Measurements from ENCODE around the gene SV2C.
"Not testable (repeated sequence)": the region's sequence is repeated elsewhere in the genome, so short reads cannot be mapped to it uniquely, and the experiment has no call there.

SV2C gene

DNA sequence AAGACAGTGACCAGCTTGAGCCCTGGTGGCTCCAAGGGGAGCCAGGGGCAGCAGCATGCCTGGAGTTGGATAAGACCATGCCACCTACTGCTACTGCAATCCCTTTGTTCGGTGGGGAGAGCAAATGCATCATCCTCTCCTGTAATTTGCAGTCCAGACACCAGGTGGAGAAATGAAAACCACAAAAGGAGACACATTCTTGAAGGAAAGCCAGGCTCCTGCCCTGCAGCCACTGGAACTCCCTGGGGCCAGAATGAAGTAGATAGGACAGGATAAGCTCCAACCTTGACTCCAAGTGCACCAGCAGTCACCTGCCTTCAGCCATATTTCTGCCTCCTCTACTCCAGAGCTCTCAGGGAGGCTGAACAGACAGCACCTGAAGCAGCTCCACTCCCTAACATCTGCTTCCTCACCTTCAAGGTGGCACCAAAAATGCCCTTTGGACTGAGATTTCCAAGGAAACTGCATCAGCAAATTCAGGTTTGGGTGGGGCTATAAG, 254.8 kb downstream of the SV2C start:
- DNase-seq (ENCODE audit: low read depth), result no peak

DNA sequence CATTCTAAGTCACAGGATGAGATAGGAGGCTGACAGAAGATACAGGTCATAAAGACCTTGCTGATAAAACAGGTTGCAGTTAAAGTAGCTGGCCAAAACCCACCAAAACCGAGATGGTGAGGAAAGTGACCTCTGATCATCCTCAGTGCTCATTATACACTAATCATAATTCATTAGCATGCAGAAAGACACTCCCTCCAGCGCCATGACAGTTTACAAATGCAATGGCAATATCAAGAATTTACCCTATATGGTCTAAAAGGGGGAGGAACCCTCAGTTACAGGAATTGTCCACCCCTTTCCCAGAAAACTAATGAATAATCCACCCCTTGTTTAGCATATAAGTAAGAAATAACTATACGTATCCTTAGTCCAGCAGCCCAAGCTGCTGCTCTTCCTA, 256.7 kb downstream of the SV2C start:
- no peak for DNase-seq (ENCODE audit: low read depth)

DNA sequence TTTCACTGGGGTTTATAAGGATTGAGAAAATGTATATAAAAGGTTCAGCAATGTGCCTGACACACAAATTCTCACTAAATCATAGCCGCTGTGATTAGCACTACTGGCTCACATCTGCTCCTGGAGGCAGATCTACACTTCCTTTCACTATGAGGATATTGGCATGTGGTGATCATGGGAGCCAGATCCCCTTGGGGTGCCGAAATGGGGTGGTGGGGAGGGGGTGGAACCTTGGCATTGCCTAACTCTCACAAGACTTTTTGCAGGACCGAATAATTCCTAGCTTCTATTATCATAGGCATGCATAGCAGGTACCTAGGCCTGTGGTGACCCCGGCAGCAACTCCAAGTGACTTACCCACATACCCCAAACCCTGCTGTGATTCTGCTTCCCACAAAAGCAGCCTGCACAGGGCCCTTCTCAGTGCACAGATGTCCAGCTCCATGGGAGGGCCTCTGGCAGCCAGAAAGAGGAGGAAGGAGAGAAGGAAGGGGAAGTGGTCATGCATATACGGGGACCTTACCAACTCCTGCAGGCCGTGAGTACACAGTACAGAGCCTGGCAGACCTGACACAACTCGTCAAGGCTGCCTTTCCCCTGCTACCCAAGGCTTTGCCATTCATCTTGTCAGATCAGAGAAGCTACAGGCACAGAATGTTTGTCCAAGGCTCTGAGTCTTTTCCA, 258.6 kb downstream of the SV2C start:
- DNase-seq (ENCODE audit: low read depth), result no peak

DNA sequence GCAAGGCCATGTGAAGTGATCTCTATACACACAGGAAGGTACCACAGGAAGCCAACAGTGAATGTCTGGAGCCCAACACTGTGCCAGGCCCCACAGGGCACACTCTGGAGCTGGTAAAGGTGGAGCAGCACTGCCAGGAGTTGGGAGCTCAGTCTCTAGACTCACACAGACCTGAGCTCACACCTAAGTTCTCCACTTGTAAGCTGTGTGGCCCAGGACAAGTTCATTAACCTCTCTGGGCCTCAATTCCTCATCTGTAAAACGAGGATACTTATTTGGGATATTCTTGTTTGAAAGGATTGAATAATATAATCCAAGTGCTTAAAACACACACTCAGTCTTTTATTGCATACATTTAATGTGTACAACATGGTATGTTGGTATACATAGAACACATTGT, 259.3 kb downstream of the SV2C start:
- DNase-seq (ENCODE audit: low read depth), result no peak

DNA sequence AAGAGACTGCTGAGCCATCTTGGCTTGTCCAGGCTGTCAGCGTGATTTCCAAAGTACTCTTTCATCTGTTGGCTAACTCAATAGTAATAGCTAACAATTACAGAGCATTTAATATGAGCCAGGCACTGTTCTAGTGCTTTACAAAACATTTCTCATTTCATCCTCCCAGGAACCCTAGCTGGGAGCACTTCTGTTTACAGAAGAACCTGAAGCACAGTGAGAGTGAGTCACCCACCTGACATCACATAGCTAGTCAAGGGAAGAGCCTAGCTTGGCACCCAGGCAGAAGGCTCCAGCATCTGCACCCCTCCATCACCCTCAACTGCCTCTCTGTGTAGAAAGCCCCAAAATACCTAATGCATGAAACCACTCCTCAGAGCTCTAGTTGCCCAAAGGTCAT, 262.4 kb downstream of the SV2C start:
- no peak for DNase-seq (ENCODE audit: low read depth)

DNA sequence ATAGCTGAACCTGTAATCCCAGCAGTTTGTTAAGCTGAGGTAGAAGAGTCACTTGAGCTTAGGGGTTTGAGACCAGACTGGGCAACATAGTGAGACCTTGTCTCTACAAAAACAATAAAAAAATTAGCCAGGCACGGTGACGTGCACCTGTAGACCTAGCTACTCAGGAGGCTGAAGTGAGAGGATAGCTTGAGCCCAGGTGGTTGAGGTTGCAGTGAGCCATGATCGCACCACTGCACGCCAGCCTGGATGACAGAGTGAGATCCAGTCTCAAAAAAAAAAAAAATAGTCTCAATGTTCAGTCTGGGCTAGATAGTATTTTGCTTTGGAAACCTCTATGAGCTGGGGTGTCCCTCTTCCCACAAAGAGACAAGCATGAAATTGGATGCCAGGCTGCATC, 268.0 kb downstream of the SV2C start:
- no peak for DNase-seq (ENCODE audit: low read depth)

DNA sequence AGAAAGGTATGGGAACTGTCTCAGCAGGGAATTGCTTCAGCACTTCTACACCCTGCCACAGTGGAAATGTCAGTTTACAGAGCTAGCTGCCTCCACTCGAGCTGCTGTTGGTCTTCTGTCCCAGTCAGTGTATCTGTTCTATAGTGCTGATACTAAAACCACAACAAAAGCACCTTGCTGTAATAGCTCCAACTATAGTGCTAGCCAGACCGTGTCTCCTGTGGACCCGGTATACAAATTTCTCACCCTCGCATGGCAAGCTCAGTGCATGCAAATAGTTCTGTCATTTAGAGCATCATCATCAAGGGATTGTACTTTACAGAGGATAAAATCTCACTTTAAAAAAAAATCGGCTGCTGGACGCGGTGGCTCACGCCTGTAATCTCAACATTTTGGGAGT, 268.4 kb downstream of the SV2C start:
- DNase-seq (ENCODE audit: low read depth), result no peak

DNA sequence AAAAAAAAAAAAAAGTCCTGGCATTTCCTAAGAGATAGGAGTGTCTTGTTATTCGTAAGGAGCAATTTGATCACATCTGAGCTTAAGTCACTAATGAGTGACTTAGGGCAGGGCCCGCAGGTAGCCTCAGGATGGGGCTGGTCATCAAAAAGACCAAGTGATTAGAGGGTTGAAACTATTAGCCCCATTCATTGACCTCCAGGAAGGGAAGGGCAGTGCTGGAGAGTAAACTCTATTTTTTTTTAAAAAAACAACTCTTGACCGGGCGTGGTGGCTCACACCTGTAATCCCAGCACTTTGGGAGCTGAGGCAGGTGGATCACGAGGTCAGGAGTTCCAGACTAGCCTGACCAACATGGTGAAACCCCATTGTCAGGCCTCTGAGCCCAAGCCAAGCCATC, 273.7 kb downstream of the SV2C start:
- no peak for DNase-seq (ENCODE audit: low read depth)

DNA sequence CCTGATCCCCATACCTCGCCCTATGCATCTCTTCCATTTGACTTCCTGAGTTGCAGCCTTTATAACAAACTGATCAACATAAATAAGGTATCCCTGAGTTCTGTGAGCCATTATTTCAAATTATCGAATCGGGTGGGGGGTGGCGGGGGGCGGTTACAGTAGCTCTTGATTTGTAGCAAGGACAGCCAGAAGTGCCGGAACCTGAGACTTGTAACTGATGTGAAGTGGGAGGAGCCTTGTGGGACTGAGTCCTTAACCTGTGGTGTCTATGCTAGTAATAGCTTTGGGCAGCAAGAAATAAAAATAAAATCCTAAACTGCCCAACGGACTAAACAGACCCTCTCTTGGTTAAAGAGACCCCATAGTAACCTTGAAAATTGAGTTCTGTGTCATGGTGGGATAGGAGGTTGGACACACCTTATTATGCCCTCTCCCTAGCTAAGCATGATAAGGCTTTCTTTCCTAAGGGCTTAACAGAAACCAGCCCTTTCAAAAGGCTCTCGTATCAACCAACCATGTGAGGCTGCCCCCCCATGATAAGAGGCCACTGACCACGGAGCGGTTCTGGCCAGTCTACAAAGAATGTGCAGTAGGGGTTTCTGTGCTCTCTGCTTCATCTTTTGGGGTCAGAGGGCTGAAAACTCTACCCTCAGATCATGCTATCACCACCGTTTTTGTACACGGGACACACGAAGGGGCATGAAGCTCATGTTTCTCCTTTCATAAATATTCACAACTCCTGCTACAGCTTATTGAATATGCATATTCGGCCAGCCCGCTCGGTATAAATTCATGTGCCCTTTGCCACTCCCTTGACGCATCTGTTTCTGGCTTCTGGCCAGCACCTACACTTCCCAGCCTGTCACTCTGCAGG, 280.4 kb downstream of the SV2C start:
- no peak for DNase-seq (ENCODE audit: low read depth)

DNA sequence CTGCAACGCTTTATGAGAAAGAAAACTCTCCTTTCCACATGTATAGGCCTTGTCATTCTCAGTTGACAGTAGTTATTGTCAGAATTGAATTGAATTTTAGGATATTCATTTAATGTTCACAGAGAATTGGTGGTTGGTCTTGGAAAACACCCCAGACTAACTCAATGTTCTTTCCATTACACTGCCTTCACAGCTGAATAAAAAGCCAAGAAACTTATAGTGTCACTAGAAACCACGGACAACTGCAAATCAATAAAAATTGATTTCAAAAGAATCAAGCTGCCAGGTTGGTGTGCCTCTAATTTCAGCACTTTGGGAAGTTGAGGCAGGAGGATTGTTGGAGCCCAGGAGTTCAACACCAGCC, 281.0 kb downstream of the SV2C start:
- no peak for DNase-seq (ENCODE audit: low read depth)

DNA sequence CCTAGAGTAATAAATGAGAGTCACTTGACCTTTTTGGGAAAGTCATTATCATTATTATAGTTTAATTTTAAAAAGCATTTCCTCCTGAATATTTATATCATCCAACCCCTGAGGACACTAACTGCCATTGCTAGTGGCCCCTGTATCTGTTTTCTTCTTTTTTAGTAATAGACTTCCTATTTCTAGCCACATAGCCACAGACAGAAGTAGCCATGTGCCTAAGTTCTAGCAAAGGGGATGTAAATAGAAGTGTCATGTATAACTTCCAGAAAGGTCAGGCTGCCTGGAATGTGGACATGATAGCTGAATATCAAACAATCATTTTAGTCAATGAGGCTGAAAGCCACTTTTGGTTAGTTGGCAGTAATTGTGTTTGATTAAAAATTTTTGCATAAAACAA, 282.4 kb downstream of the SV2C start:
- no peak for DNase-seq (ENCODE audit: low read depth)

DNA sequence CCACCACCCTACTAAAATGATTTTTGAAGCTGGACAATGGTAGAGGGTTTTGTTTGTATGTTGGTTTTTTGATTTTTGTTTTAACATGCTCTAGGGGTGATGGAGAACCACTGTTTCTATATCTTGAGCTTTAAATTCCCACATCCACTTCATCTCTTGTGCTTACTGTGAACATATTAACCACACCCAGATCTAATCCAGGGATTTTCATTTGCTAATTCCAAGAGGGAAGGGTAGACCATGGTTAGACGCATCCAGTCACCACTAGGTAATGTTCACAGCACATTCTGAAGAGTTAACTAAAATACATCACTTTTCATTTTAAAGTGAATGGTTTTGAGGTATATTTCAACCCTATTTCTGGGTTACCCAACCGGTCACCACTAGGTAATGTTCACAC, 283.4 kb downstream of the SV2C start:
- no peak for DNase-seq (ENCODE audit: low read depth)

DNA sequence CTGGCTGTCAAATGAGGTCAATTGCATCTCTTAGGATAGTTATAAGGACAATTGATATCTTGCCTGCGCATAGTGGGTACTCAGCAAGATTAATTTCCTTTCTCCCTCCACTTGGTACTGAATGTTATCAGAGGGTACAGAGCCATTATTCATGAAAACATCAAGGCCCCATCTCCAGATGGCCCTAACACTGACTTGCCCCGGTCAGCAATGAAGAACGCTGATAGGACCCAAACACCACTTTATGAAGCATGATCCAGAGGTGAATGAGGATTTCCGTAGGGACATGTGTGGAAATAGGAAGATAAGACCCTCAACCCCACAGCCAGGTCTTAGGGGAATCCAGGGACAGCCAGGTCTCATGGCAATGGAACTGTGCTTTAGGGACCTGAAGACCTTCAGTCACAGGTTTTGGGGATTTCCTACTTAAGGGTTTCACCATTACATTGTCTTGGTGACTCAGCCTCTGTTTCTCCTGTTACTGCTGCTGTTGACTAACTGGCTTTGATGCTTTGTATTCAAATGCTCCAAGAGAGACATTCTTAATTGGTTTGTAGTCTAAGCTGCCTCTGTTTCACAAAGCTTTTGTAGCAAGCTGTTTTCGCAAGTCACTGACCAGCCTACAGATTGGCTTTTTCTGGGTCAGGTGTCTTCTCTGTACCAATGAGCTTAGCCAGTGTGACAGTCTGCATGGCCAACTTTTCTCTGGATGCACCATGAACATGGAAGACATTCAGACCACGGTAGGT, 284.6 kb downstream of the SV2C start:
- no peak for DNase-seq (ENCODE audit: low read depth)

DNA sequence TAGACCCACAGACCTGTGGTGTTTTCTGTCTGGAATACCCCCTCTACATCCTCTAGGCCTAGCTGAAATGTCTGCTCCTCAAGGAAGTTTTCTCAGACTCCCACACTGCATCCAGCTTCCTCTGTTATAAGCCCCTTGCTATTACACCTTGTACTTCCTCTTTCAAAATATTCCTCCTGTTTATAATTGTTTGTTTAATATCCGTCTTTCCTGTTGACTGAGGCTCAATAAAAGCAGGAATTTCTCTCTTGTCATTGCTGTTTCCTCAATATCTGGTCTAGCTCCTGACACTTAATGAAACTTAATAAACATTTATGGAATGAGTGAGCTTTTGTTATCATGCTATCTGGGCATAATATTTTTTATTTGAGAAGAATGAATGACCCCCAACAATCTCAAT, 285.8 kb downstream of the SV2C start:
- DNase-seq (ENCODE audit: low read depth), result no peak

DNA sequence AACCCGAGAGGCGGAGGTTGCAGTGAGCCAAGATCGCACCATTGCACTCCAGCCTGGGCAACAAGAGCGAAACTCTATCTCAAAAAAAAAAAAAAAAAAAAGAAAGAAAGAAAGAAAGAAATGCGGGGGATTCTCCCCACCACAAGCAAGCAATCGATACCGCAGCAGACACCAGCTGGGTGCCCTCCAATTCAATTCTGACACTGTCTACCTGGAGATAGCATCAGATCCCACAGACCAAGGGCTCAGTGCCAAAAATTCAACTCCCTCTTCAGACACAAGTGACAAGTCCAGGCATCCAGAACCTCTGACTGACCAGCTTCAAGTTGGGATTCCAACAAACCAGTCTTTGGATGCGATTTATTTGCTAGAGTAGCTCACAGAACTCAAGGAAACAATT, 286.5 kb downstream of the SV2C start:
- not testable (repeated sequence) for DNase-seq (ENCODE audit: low read depth)

DNA sequence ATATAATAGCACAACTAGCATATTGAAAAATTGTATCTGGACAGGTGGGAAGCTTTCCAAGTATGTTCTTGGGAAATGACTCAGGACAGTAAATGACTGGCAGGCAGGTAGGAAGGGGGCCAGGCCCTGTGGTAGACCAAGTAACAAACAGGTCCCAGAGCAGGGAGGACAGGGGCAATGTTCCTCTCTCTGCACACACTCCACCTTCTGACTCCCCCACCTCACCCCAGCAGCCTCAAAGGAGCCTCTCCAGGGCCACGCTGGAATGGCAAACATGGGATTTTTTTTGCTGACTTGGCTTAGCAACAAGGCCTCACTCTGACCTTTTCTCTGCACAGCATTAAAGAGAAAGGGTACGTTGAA, 288.8 kb downstream of the SV2C start:
- no peak for DNase-seq (ENCODE audit: low read depth)

DNA sequence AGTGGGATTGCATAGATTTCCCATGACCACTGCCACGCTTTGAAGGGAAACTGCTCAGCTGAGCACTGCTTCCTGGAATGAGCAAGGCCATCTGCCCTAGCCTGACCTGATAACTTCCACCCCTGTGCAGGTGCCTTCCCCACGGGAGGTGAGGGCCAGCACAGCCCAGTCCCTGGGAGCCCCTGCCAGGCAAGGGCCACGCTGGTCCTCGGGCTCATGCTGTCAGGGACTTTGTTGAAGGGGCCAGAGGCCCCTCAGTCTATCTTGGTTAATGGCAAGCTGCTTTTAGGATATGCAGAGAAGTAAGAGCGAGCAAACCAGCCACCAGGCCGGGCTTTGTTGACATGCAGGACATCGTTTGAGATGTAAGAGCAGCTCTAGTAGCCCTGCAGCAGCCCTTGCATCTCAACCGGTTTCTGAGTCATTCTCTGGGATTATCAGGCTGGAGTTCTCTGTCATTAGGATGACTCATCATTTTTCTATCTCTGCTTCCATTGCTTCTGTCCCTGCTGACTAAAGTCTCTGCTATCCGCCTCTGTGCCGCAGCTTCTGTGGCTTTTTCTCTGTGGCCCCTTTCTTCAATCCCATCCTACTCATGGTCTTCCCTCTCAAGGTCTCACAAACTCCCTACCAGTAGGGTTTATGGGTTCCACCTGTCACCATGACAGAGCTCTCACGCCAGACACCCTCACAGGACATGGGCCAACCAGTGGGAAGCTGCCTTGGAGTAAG, 289.3 kb downstream of the SV2C start:
- no peak for DNase-seq (ENCODE audit: low read depth)

DNA sequence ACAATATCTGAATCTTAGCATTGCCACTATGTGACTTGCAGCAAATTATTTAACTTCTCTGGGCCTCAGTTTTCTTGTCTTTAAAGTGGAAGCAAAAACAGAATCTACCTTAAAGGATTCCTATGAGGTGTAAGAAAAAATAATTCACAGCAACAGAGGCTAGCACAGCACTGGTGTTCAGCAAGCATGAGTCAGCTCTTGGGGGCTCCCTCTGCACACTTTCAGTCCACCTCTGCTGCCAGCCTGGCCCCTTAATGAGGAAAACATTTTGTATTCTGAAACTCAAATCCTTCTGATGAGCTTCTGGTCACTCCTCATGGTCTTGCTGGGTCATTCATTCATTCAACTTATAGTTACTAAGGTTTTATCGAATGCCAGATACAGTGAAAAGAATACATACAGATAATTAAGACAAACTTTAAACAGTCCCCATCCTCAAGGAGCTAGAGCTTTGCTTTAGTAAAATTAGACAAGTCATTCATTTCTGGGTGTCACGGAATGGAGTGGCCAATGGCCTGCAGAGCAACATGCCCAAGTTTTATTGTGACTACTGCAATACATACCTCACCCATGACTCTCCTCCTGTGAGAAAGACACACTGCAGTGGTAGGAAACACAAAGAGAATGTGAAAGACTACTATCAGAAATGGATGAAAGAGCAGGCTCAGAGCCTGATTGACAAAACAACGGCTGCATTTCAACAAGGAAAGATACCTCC, 293.1 kb downstream of the SV2C start:
- DNase-seq (ENCODE audit: low read depth), result no peak

DNA sequence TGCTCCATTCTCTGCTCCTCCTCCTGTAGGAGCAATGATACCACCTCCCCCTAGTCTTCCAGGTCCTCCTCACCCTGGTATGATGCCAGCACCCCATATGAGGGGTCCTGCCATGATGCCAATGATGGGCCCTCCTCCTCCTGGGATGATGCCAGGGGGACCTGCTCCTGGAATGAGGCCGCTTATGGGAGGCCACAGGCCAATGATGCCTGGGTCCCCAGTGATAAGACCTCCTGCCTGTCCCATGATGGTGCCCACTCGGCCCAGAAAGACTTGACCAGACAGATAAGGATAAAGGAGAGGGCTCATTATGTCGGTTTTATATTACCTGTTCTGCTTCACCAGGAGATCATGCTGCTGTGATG, 293.7 kb downstream of the SV2C start:
- DNase-seq (ENCODE audit: low read depth), result no peak

DNA sequence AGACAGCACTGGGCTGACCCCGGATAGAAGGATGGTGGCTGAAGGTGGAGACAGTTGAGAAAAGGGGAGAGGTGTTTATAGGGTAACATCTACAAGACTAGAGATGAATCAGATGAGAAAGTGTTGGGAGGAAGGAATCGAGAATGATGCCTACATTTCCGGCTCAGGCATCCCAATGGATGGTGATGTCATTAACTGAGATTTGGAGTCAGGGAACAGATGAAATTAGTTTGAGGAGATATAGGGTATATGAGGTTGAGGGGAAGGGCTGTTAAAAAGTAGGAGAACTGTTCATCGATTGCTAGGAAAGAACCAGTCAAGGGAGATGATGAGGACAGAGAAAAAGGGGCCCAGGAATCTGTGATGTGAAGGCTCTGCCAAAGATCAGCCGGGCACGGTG, 295.2 kb downstream of the SV2C start:
- DNase-seq (ENCODE audit: low read depth), result no peak

DNA sequence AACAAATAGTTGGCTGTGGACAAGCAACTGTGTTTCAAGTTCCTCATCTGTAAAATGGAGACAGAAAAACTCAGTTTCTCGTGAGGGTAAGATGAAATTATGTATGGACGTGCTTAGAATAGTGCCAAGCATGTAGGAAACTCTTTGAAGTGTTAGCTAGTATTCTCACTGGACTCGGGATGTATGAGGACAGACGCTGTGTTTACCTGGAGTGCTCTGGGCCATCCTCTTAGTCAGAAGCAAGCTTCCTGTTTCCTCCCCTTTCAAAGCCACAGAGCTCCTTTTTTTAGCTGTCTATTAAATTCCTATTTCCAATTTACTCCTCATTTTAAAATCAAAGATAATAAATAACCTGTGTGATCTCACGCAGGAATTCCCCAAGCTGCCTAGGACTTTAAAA, 296.1 kb downstream of the SV2C start:
- DNase-seq (ENCODE audit: low read depth), result no peak

DNA sequence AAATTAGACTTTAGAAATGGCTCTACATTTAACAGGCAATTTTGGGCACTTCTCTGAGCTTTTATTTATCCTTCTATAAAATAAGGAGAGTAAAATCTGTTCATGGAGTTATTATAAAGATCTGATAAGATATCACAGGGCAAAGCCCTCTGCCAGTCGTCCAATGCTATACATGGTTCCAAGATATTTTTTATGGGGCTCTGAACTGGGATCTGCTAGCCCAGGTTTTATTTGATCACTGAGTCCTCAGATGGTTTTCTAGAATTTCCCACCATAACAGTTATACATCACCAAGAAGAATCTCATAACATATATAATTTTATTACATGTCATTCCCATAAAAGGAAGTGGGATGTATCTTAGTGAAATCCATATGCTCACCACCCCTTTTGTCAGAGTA, 296.7 kb downstream of the SV2C start:
- no peak for DNase-seq (ENCODE audit: low read depth)

Data from stimulated activated CD8-positive, alpha-beta memory T cell treated with anti-CD3 and anti-CD28 coated beads, Interleukin-4, amount 100 ng/mL, for 24 hours (primary cell).